HL-60 (cell line): ENCODE measurements around the gene SPDEF.

Experiments
- DNase-seq, 2 experiments: peaks; one replicate each; pipeline ENCODE4 v3.0.0-alpha.2; 2010 to 2020; ENCODE audit warnings: low read depth in 1 of 2, low spot score in 1 of 2
- H3K27ac ChIP-seq: fragments of 250-450 bp; sonication (Bioruptor Pico); replicated peaks from 2 replicates; pipeline ENCODE4 v1.5.1; 2020; ENCODE audit warnings: mild to moderate bottlenecking, moderate library complexity
- H3K27me3 ChIP-seq: fragments of 250-450 bp; sonication (Bioruptor Pico); 2 replicates; pipeline ENCODE4 v1.5.1; 2021; ENCODE audit warnings: mild to moderate bottlenecking, moderate library complexity; ENCODE audit not compliant: insufficient read depth, poor library complexity, severe bottlenecking
- H3K4me3 ChIP-seq: replicated peaks from 2 replicates; pipeline ENCODE4 v1.5.1; 2011; ENCODE audit warnings: mild to moderate bottlenecking, control low read depth, low read length; ENCODE audit not compliant: insufficient read depth
- GABPA ChIP-seq: IDR thresholded peaks from 2 replicates; pipeline ENCODE4 v1.6.1; 2012; ENCODE audit warnings: low read depth
- POLR2AphosphoS5 ChIP-seq: IDR thresholded peaks from 2 replicates; pipeline ENCODE4 v1.6.1; 2012; ENCODE audit warnings: low read depth
- SPI1 ChIP-seq: IDR thresholded peaks from 2 replicates; pipeline ENCODE4 v1.6.1; 2012; ENCODE audit warnings: low read depth, mild to moderate bottlenecking, borderline replicate concordance
- TF ChIP-seq, protein P1 (sequence below): IDR thresholded peaks from 2 replicates; pipeline ENCODE4 v1.6.1; 2012; ENCODE audit warnings: low read depth; ENCODE audit not compliant: insufficient replicate concordance
- TF ChIP-seq, protein P2 (sequence below): IDR thresholded peaks from one replicate; pipeline ENCODE4 v1.5.1; 2011; ENCODE audit warnings: low read length, control low read depth, inconsistent platforms; ENCODE audit not compliant: insufficient read depth

The SPDEF gene

DNA sequence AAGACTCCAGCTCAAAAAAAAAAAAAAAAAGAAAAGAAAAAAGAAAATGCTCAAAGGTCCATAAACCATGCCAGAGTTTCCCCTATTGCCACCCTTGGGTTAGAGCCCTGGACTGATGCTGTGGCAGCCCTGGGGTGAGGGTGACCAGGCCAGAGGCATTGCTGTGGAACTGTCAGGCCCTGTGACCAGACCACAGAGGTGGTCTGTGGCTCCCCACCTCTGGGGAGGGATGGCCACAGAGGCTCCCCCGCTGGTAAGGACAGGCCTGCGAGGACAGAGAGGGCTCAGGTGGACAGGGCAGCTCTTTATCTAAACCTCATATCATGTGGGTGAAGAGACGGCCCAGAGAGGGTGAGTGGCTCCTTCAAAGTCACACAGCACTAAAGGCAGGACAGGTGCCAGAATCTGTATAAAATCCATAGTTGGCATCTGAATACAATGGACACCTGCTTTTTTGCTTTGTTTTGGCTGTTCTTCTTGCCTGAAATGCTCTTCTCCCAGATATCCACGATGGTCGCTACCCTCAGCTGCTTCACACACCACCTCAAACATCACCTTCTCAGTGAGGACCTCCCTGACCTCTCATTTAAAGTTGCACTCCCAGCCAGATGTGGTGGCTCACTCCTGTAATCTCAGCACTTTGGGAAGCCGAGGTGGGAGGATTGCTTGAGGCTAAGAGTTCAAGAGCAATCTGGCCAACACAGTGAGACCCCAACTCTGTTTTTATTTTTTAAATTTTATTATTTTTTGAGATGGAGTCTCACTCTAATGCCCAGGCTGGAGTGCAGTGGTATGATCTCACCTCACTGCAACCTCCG lies 22.5 kb upstream of the SPDEF start:
- TF ChIP-seq SPI1 = no peak
- TF ChIP-seq GABPA = no peak
- TF ChIP-seq, protein P1, sequence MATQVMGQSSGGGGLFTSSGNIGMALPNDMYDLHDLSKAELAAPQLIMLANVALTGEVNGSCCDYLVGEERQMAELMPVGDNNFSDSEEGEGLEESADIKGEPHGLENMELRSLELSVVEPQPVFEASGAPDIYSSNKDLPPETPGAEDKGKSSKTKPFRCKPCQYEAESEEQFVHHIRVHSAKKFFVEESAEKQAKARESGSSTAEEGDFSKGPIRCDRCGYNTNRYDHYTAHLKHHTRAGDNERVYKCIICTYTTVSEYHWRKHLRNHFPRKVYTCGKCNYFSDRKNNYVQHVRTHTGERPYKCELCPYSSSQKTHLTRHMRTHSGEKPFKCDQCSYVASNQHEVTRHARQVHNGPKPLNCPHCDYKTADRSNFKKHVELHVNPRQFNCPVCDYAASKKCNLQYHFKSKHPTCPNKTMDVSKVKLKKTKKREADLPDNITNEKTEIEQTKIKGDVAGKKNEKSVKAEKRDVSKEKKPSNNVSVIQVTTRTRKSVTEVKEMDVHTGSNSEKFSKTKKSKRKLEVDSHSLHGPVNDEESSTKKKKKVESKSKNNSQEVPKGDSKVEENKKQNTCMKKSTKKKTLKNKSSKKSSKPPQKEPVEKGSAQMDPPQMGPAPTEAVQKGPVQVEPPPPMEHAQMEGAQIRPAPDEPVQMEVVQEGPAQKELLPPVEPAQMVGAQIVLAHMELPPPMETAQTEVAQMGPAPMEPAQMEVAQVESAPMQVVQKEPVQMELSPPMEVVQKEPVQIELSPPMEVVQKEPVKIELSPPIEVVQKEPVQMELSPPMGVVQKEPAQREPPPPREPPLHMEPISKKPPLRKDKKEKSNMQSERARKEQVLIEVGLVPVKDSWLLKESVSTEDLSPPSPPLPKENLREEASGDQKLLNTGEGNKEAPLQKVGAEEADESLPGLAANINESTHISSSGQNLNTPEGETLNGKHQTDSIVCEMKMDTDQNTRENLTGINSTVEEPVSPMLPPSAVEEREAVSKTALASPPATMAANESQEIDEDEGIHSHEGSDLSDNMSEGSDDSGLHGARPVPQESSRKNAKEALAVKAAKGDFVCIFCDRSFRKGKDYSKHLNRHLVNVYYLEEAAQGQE = no peak
- TF ChIP-seq POLR2AphosphoS5 = no peak
- TF ChIP-seq, protein P2, sequence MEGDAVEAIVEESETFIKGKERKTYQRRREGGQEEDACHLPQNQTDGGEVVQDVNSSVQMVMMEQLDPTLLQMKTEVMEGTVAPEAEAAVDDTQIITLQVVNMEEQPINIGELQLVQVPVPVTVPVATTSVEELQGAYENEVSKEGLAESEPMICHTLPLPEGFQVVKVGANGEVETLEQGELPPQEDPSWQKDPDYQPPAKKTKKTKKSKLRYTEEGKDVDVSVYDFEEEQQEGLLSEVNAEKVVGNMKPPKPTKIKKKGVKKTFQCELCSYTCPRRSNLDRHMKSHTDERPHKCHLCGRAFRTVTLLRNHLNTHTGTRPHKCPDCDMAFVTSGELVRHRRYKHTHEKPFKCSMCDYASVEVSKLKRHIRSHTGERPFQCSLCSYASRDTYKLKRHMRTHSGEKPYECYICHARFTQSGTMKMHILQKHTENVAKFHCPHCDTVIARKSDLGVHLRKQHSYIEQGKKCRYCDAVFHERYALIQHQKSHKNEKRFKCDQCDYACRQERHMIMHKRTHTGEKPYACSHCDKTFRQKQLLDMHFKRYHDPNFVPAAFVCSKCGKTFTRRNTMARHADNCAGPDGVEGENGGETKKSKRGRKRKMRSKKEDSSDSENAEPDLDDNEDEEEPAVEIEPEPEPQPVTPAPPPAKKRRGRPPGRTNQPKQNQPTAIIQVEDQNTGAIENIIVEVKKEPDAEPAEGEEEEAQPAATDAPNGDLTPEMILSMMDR = no peak
- H3K27ac ChIP-seq = no peak overlapping the region
- DNase-seq = no peak
- H3K4me3 ChIP-seq = no peak overlapping the region
- H3K27me3 ChIP-seq = no peaks in the 10 kb centered on the region

DNA sequence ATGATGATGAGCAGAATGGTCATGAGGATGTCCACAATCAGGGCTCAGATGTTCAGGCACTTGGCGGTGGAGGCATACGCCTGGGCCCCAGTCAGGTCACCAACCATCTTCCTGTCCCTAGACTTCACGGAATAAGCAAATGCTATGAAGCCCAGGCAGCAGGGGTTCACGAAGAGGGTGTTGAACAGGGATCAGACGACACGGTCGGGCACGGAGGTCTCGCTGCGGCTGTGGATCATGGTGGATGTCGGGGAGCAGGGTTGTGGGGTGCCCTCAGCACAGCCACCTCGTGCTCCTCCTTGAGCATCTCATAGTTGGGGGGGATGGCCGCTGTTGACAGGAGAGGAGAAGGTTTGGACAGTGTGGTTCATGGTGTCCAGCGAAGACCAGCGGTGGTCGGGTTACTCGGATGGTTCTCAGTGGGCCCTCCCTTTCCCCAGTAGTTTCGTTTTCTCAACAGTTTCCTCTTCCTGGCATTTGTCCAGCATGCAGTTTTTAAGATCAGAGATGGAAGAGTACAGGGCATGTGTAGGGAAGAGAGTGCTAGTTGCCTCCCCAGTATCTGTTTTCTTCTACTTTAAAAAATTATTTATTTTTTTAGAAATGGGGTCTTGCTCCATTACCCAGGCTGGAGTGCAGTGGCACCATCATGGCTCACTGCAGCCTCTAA lies 20.3 kb upstream of the SPDEF start:
- Histone ChIP-seq H3K4me3 (no peak overlapping the region), H3K27ac (no peak overlapping the region), H3K27me3 (no peaks in the 10 kb centered on the region)
- no peak for DNase-seq
- TF ChIP-seq, protein P1 = no peak
- no peak for TF ChIP-seq SPI1
- no peak for TF ChIP-seq GABPA
- TF ChIP-seq, protein P2 = no peak
- no peak for TF ChIP-seq POLR2AphosphoS5

DNA sequence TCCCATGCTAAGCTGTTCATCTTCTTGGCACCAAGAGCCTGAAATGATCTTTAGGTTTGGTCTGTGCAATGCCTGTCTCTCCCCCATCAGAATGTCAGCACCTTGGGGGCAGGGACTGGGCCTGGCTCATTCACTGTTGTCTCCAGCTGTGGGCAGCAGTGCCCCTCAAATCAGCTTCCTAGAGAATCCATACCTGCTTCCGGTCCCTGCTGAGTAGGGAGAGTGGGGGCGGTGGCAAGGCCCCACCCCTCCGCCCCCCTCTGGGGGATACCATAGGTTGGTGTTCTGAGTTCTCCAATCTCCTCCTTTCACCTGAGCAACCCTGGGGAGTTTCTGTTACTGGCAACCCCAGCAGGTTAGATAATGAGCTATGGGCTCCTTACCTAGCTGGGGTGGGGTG lies 19.2 kb upstream of the SPDEF start:
- DNase-seq = no peak
- Histone ChIP-seq H3K4me3 (no peak overlapping the region), H3K27ac (no peak overlapping the region), H3K27me3 (no peaks in the 10 kb centered on the region)
- TF ChIP-seq GABPA (no peak), POLR2AphosphoS5 (no peak), SPI1 (no peak)
- TF ChIP-seq, protein P1 = no peak
- TF ChIP-seq, protein P2 = no peak
